Measurements from ENCODE around the gene RAB3A.

Gene RAB3A

DNA sequence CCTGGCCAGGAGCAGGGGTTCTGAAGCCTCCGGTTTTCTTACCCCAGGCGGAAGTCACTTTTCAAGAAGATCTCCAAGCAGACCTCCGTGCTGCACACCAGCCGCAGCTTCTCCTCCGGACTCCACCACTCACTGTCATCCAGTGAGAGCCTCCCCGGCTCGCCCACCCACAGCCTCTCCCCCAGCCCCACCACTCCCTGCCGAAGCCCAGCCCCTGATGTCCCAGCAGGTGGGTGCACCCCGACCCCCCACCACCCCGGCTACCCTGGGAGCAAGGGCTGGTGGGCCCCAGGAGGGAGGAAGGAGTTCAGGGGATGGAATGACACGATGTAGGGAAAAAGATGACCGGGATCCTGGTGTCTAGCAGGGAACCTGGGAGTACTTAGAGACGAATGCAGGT is 56.4 kb downstream of the RAB3A start:
- DNase-seq: no peak
